ENCODE data around the gene LCN15. TPM values are rescaled to one million over a fixed set of nuclear protein-coding genes. Genes with fewer than 3 reads are reported as not detected.
"Not testable (repeated sequence)": the region's sequence is repeated elsewhere in the genome, so short reads cannot be mapped to it uniquely, and the experiment has no call there.

Gene LCN15
- total RNA-seq, 1 experiment from 2014 or later: not detected

DNA sequence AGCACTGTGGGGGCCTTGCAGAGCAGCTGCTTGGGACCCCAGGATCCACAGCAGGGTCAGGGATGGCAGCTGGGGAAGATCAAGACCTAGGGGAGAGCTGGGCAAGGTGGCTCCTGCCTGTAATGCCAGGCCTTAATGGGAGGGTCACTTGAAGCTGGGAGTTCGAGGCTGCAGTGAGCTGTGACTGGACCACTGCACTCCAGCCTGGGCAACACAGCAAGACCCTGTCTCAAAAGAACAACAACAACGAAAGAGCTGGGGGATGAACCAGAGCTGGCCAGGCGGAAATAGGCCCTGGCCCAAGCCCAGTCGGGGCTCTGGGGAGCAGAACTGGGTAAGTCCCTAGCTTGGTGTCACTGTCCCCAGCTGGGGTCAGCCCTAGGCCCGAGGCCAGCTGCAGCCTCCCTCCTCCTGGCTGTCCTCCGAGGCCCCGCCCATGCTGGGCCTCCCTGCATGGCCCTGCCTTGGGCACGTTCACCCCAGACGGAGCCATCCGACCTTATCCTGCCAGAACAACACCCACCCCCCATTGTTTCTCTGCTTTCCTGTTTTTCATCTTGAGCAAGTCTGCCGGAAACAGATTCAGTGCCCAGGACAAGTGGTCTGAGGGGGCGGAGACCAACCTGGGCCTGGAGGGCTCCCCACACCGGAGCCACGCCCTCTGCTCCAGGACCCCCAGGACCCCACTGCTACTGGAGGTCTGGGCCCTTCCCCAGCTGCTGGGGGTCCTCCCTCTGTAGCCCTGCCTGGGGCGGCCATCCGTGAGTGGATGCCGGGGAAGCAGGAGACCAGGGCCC lies 50.0 kb downstream of the LCN15 start:
- no peak for DNase-seq
- TF ChIP-seq, protein P1, sequence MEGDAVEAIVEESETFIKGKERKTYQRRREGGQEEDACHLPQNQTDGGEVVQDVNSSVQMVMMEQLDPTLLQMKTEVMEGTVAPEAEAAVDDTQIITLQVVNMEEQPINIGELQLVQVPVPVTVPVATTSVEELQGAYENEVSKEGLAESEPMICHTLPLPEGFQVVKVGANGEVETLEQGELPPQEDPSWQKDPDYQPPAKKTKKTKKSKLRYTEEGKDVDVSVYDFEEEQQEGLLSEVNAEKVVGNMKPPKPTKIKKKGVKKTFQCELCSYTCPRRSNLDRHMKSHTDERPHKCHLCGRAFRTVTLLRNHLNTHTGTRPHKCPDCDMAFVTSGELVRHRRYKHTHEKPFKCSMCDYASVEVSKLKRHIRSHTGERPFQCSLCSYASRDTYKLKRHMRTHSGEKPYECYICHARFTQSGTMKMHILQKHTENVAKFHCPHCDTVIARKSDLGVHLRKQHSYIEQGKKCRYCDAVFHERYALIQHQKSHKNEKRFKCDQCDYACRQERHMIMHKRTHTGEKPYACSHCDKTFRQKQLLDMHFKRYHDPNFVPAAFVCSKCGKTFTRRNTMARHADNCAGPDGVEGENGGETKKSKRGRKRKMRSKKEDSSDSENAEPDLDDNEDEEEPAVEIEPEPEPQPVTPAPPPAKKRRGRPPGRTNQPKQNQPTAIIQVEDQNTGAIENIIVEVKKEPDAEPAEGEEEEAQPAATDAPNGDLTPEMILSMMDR (IDR thresholded peaks at IDR 0.05; ENCODE audit: unreplicated experiment): no peak
- no peaks in the 10 kb centered on the region for H3K36me3 Mint-ChIP-seq (ENCODE audit: insufficient read depth, unreplicated experiment)
- H3K27ac Mint-ChIP-seq (ENCODE audit: unreplicated experiment): no peak overlapping the region
- intact Hi-C loops (cut with micrococcal nuclease; ENCODE audit: unreplicated experiment): no loop called here
- no peaks in the 10 kb centered on the region for H3K4me1 Mint-ChIP-seq (ENCODE audit: low read depth, unreplicated experiment)
- no peaks in the 10 kb centered on the region for H3K9me3 Mint-ChIP-seq (ENCODE audit: low read depth, unreplicated experiment)
- H3K27me3 Mint-ChIP-seq (ENCODE audit: unreplicated experiment): peaks cover 12% of the 10 kb centered on the region
- no peak overlapping the region for H3K4me3 Mint-ChIP-seq (ENCODE audit: low read depth, unreplicated experiment)
- CTCF ChIA-PET: interaction anchor here (0.9 kb wide), 1 partner anchor 15 kb away, joined by 3 read pairs; no protein-coding TSS in a partner anchor
- BruUV-seq (replicated peaks): no TSS peak

DNA sequence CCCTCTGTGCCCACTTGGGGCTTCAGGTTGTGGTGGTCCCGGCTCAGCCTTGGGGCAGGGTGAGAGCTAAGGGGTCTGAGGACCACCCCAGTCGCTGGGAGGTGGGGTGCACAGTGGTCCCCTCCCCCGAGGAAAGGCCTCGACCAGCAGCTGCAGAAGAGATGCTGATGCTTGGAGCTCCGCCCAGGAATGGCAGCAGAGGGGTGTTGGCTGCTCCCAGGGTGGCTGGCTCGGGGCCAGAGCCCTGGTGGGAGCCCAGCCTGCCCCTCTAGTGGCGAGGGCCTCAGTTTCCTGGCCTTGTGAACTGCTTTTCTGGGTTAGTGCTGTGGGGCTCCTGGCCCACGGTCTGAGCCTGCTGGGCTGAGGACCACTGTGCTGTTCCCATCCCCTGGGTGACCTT lies 50.8 kb downstream of the LCN15 start:
- peak overlapping the region; percentile 24 for H3K4me3 Mint-ChIP-seq (ENCODE audit: low read depth, unreplicated experiment)
- H3K9me3 Mint-ChIP-seq (ENCODE audit: low read depth, unreplicated experiment): no peaks in the 10 kb centered on the region
- H3K4me1 Mint-ChIP-seq (ENCODE audit: low read depth, unreplicated experiment): no peaks in the 10 kb centered on the region
- no peak for DNase-seq
- no peaks in the 10 kb centered on the region for H3K36me3 Mint-ChIP-seq (ENCODE audit: insufficient read depth, unreplicated experiment)
- peaks cover 12% of the 10 kb centered on the region for H3K27me3 Mint-ChIP-seq (ENCODE audit: unreplicated experiment)
- CTCF ChIA-PET: interaction anchor here (0.6 to 0.9 kb wide), 2 partner anchors 15 to 59 kb away, joined by 3 to 5 read pairs; no protein-coding TSS in a partner anchor
- no TSS peak for BruUV-seq (replicated peaks)
- intact Hi-C loops (cut with micrococcal nuclease; ENCODE audit: unreplicated experiment): no loop called here
- no peak overlapping the region for H3K27ac Mint-ChIP-seq (ENCODE audit: unreplicated experiment)
- TF ChIP-seq, protein P1 (IDR thresholded peaks at IDR 0.05; ENCODE audit: unreplicated experiment): no peak

DNA sequence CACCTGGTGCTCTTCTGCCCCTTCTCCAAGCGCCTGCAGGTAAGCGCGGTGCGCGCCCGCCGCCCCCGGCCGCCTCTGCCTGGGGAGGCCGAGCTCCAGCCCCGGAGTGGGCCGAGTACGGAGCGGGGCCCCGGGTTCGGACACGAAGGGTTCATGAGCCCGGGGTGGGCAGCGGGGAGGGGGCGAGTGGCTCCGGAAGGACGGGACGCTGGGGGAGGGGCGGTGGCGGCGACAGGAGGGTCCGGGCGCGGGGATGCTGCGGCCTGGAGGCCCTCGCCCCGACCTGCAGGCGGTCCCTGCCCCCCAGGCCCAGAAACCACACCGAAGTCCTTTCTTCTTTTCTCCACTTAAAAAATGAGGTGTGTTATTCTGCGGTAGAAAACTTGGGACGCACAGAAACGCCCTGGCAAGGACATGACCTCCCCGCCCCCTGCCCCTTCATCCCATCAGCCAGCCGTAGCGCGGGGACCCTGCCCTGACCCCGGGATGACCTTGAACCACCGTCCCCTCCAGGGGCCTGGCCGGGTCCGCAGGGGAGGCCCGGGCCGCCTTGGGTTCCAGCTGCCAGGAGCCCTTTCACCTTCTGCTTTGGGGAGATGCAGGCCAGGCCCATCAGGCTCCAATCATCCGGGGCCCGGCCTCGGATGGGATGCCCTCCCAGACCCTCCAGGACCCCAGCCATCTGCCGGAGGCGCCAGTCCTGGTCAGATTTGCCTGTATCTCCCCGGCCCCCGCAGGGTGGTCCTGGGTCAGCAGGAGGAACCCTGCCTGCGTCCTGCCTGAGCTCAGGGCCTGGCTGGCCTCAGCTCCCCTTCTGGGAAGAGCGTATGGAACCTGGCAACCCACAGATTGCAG lies 51.4 kb downstream of the LCN15 start:
- intact Hi-C loops (cut with micrococcal nuclease; ENCODE audit: unreplicated experiment): no loop called here
- DNase-seq: no peak
- Mint-ChIP-seq H3K9me3 (ENCODE audit: low read depth, unreplicated experiment) (no peaks in the 10 kb centered on the region), H3K4me1 (ENCODE audit: low read depth, unreplicated experiment) (no peaks in the 10 kb centered on the region), H3K36me3 (ENCODE audit: insufficient read depth, unreplicated experiment) (no peaks in the 10 kb centered on the region), H3K27me3 (ENCODE audit: unreplicated experiment) (peaks cover 12% of the 10 kb centered on the region), H3K27ac (ENCODE audit: unreplicated experiment) (no peak overlapping the region), H3K4me3 (ENCODE audit: low read depth, unreplicated experiment) (peak overlapping the region; percentile 24)
- CTCF ChIA-PET: interaction anchor here (0.6 kb wide), 1 partner anchor 59 kb away, joined by 5 read pairs; no protein-coding TSS in a partner anchor
- no TSS peak for BruUV-seq (replicated peaks)
- TF ChIP-seq, protein P1 (IDR thresholded peaks at IDR 0.05; ENCODE audit: unreplicated experiment): no peak

DNA sequence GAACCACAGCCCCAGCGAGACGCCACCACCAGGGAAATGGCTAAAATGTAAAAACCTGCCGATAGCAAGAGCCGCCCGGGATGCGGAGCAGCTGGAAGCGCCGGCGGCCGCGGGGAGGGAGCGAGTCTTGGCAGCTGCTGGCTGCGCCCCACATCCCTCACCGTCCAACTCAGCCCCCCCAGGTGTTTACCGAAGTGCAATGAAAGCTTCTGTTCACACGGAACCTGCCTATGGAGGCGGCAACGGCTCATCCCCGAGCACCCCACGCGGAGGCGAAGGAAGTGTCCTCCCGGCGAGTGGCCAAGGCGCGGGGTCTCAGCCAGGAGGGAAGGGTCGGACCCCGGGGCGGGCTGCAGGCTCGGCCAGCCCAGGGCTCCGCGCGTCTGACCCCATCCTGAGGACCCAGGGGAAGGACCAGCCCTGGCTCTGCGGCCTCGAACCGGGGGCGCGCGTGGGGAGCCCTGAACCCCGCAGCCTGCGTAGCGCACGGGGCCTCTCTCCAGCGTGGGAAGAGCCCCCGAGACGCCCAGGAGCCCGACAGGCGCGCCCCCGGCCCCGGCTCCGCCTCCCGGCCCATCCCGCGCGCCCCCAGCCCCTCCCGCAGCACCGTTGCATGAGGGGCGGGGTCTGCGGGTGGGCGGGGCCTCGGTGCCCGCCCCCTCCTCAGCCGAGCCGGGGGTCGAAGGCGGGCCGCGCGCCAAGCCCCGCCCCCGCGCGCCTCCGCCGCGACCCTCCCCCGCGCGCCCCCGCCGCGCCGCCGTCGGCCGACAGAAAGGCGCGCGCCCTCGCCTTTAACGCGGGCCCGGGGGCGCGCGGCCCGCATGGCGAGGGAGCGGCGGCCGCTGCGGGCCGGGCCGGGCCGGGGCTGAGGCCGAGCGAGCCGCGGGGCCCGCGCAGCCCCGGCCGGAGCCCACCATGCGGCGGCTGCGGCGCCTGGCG lies 52.3 kb downstream of the LCN15 start, which contains the start of gene DIPK1B:
Gene DIPK1B (plus strand): TSS at position 822 of the 939 bp plus-strand sequence. CDS start 94 bp downstream, at position 916.
- H3K27ac Mint-ChIP-seq (ENCODE audit: unreplicated experiment): no peak within 1 kb of the TSS
- H3K4me3 Mint-ChIP-seq (ENCODE audit: low read depth, unreplicated experiment): peak within 1 kb of the TSS; percentile 24
- CTCF ChIA-PET: no interaction called here
- H3K9me3 Mint-ChIP-seq (ENCODE audit: low read depth, unreplicated experiment): no peaks in the 10 kb centered on the region
- no peaks in the 10 kb centered on the region for H3K4me1 Mint-ChIP-seq (ENCODE audit: low read depth, unreplicated experiment)
- no TSS peak for BruUV-seq (replicated peaks)
- TF ChIP-seq, protein P1 (IDR thresholded peaks at IDR 0.05; ENCODE audit: unreplicated experiment): no peak
- intact Hi-C loops (cut with micrococcal nuclease; ENCODE audit: unreplicated experiment): no loop called here
- H3K27me3 Mint-ChIP-seq (ENCODE audit: unreplicated experiment): peaks cover 12% of the 10 kb centered on the region
- DNase-seq: no peak
- H3K36me3 Mint-ChIP-seq (ENCODE audit: insufficient read depth, unreplicated experiment): no peaks in the 10 kb centered on the region

DNA sequence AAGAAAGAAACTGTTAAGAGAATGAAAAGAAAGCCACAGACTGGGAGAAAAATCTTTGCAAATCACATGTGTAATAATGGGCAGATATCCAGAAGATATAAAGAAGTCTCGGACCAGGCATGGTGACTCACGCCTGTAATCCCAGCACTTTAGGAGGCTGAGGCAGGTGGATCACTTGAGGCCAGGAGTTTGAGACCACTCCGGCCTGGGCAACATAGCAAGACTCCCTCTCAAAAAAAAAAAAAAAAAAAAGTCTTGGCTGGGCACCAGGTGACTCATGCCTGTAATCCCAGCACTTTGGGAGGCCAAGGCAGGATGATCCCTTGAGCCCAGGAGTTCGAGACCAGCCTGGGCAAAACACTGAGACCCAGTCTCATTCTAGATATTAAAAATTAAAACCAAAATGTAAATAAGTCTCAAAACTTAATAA lies 53.1 kb downstream of the LCN15 start:
- CTCF ChIA-PET: interaction anchor here (0.6 to 0.7 kb wide), 2 partner anchors 921 to 1022 kb away, joined by 3 read pairs; no protein-coding TSS in a partner anchor
- H3K4me1 Mint-ChIP-seq (ENCODE audit: low read depth, unreplicated experiment); DNase-seq; H3K9me3 Mint-ChIP-seq (ENCODE audit: low read depth, unreplicated experiment); H3K27ac Mint-ChIP-seq (ENCODE audit: unreplicated experiment); H3K27me3 Mint-ChIP-seq (ENCODE audit: unreplicated experiment); intact Hi-C loops (cut with micrococcal nuclease; ENCODE audit: unreplicated experiment); H3K4me3 Mint-ChIP-seq (ENCODE audit: low read depth, unreplicated experiment); BruUV-seq (replicated peaks); H3K36me3 Mint-ChIP-seq (ENCODE audit: insufficient read depth, unreplicated experiment): not testable (repeated sequence)
